Neural cell (in vitro differentiated cells): ENCODE results near the gene EFCAB12. TPM values are rescaled to one million over a fixed set of nuclear protein-coding genes. Genes with fewer than 3 reads are reported as not detected.

Experiments used
- H2AFZ ChIP-seq: fragments of 200-600, 300-800 bp; sonication (generic), shearing (Covaris generic); 2 replicates; pipeline ENCODE4 v1.6.0; 2014; ENCODE audit warnings: low read depth, mild to moderate bottlenecking, antibody characterized with exemption, low read length, moderate library complexity
- H3F3A ChIP-seq: fragments of 200-600 bp; shearing (Covaris generic); 2 replicates; pipeline ENCODE4 v1.6.1; 2016; ENCODE audit warnings: mild to moderate bottlenecking, moderate library complexity, mixed read lengths, antibody characterized with exemption, low read length; ENCODE audit not compliant: insufficient read depth, poor library complexity, severe bottlenecking
- H3K27ac ChIP-seq: fragments of 200-600, 300-800 bp; sonication (generic), shearing (Covaris generic); 2 replicates; pipeline ENCODE4 v1.5.1; 2014; ENCODE audit warnings: mild to moderate bottlenecking, low read length, moderate library complexity
- H3K27me3 ChIP-seq: fragments of 300-800, 200-600 bp; sonication (generic), shearing (Covaris generic); 2 replicates; pipeline ENCODE4 v1.6.0; 2014; ENCODE audit warnings: mild to moderate bottlenecking, low read depth, low read length, moderate library complexity; ENCODE audit not compliant: insufficient read depth
- H3K36me3 ChIP-seq: fragments of 300-800, 200-600 bp; sonication (generic), shearing (Covaris generic); 2 replicates; pipeline ENCODE4 v1.5.1; 2014; ENCODE audit warnings: mild to moderate bottlenecking, antibody characterized with exemption, low read length, moderate library complexity; ENCODE audit not compliant: insufficient read depth
- H3K4me2 ChIP-seq: fragments of 300-800, 200-600 bp; sonication (generic), shearing (Covaris generic); 2 replicates; pipeline ENCODE4 v1.6.0; 2014; ENCODE audit warnings: mild to moderate bottlenecking, low read length
- H3K4me3 ChIP-seq: fragments of 300-800, 200-600 bp; sonication (generic), shearing (Covaris generic); 2 replicates; pipeline ENCODE4 v1.5.1; 2014; ENCODE audit warnings: mild to moderate bottlenecking, low read length, moderate library complexity
- H3K79me2 ChIP-seq: fragments of 200-600 bp; shearing (Covaris generic); replicated peaks from 2 replicates; pipeline ENCODE4 v1.6.0; 2014; ENCODE audit warnings: mild to moderate bottlenecking, low read length, moderate library complexity; ENCODE audit not compliant: insufficient read depth
- H3K9ac ChIP-seq: fragments of 300-800, 200-600 bp; sonication (generic), shearing (Covaris generic); 2 replicates; pipeline ENCODE4 v1.6.1; 2016; ENCODE audit warnings: mild to moderate bottlenecking, low read length, mixed read lengths
- H3K9me2 ChIP-seq: fragments of 200-600 bp; shearing (Covaris generic); 2 replicates; pipeline ENCODE4 v1.6.1; 2016; ENCODE audit warnings: mild to moderate bottlenecking, low read length, mixed read lengths; ENCODE audit not compliant: insufficient read depth
- H3K9me3 ChIP-seq: fragments of 200-600, 300-800 bp; sonication (generic), shearing (Covaris generic); 2 replicates; pipeline ENCODE4 v1.6.1; 2016; ENCODE audit warnings: mild to moderate bottlenecking, mixed run types, low read length, moderate library complexity, mixed read lengths
- H4K20me1 ChIP-seq: fragments of 200-600 bp; shearing (Covaris generic); 2 replicates; pipeline ENCODE4 v1.6.1; 2016; ENCODE audit warnings: mild to moderate bottlenecking, mixed run types; ENCODE audit not compliant: insufficient read depth
- EP300 ChIP-seq: fragments of 450-650 bp; conservative IDR thresholded peaks from 2 replicates; pipeline ENCODE4 v1.6.1; 2014; ENCODE audit warnings: antibody characterized with exemption, mild to moderate bottlenecking, moderate library complexity; ENCODE audit not compliant: poor library complexity, severe bottlenecking
- EZH2 ChIP-seq: fragments of 200-600, 300-800 bp; shearing (Covaris generic), sonication (generic); IDR thresholded peaks from 2 replicates; pipeline ENCODE4 v1.6.1; 2014; ENCODE audit warnings: antibody characterized with exemption, low read length, borderline replicate concordance, mild to moderate bottlenecking; ENCODE audit not compliant: insufficient read depth, poor library complexity, severe bottlenecking
- MXI1 ChIP-seq: fragments of 450-650 bp; conservative IDR thresholded peaks from 2 replicates; pipeline ENCODE4 v1.6.1; 2014; ENCODE audit warnings: antibody characterized with exemption, mild to moderate bottlenecking; ENCODE audit not compliant: poor library complexity, severe bottlenecking
- POLR2AphosphoS5 ChIP-seq: IDR thresholded peaks from 2 replicates; pipeline ENCODE4 v1.6.1; 2012
- RAD21 ChIP-seq: fragments of 450-650 bp; conservative IDR thresholded peaks from 2 replicates; pipeline ENCODE4 v1.6.1; 2014; ENCODE audit warnings: antibody characterized with exemption, mild to moderate bottlenecking, moderate library complexity
- SMC3 ChIP-seq: fragments of 450-650 bp; conservative IDR thresholded peaks from 2 replicates; pipeline ENCODE4 v1.6.1; 2014; ENCODE audit warnings: antibody characterized with exemption, mild to moderate bottlenecking, moderate library complexity; ENCODE audit not compliant: poor library complexity
- TAF1 ChIP-seq: IDR thresholded peaks from 2 replicates; pipeline ENCODE4 v1.6.1; 2012; ENCODE audit warnings: low read depth
- polyA plus RNA-seq: library from polyadenylated mRNA; depleted of rRNA; stranded (reverse); fragments of >200 nt; gene quantifications from 2 replicates; pipeline ENCODE4 v1.2.3, GENCODE V29; 2014
- TF ChIP-seq, protein P1 (sequence below): fragments of 450-650 bp; IDR thresholded peaks from 2 replicates; pipeline ENCODE4 v1.5.1; 2014; ENCODE audit warnings: antibody characterized with exemption, mild to moderate bottlenecking, moderate library complexity; ENCODE audit not compliant: poor library complexity, severe bottlenecking
- TF ChIP-seq, protein P2 (sequence below): IDR thresholded peaks from 2 replicates; pipeline ENCODE4 v1.6.1; 2012; ENCODE audit warnings: borderline replicate concordance

EFCAB12 gene
- polyA plus RNA-seq, 1 donor from 2014 or later: 0.32 TPM

GRCh38 chr3:129377615-129378014 is 50.8 kb downstream of the EFCAB12 start:
- Histone ChIP-seq H3K79me2 (no peaks in the 10 kb centered on the region), H3K9ac (no peak overlapping the region), H3K27ac (no peak overlapping the region), H3K9me3 (no peaks in the 10 kb centered on the region), H3K4me3 (no peak overlapping the region), H3K9me2 (no peaks in the 10 kb centered on the region), H3K27me3 (no peaks in the 10 kb centered on the region), H3K36me3 (no peaks in the 10 kb centered on the region), H3F3A (no peaks in the 10 kb centered on the region), H4K20me1 (no peaks in the 10 kb centered on the region), H3K4me2 (no peak overlapping the region), H2AFZ (no peak overlapping the region)
- TF ChIP-seq EZH2 (no peak), SMC3 (no peak), TAF1 (no peak), RAD21 (no peak), MXI1 (no peak), EP300 (no peak), POLR2AphosphoS5 (no peak)
- TF ChIP-seq, protein P1, sequence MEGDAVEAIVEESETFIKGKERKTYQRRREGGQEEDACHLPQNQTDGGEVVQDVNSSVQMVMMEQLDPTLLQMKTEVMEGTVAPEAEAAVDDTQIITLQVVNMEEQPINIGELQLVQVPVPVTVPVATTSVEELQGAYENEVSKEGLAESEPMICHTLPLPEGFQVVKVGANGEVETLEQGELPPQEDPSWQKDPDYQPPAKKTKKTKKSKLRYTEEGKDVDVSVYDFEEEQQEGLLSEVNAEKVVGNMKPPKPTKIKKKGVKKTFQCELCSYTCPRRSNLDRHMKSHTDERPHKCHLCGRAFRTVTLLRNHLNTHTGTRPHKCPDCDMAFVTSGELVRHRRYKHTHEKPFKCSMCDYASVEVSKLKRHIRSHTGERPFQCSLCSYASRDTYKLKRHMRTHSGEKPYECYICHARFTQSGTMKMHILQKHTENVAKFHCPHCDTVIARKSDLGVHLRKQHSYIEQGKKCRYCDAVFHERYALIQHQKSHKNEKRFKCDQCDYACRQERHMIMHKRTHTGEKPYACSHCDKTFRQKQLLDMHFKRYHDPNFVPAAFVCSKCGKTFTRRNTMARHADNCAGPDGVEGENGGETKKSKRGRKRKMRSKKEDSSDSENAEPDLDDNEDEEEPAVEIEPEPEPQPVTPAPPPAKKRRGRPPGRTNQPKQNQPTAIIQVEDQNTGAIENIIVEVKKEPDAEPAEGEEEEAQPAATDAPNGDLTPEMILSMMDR: no peak
- TF ChIP-seq, protein P2, sequence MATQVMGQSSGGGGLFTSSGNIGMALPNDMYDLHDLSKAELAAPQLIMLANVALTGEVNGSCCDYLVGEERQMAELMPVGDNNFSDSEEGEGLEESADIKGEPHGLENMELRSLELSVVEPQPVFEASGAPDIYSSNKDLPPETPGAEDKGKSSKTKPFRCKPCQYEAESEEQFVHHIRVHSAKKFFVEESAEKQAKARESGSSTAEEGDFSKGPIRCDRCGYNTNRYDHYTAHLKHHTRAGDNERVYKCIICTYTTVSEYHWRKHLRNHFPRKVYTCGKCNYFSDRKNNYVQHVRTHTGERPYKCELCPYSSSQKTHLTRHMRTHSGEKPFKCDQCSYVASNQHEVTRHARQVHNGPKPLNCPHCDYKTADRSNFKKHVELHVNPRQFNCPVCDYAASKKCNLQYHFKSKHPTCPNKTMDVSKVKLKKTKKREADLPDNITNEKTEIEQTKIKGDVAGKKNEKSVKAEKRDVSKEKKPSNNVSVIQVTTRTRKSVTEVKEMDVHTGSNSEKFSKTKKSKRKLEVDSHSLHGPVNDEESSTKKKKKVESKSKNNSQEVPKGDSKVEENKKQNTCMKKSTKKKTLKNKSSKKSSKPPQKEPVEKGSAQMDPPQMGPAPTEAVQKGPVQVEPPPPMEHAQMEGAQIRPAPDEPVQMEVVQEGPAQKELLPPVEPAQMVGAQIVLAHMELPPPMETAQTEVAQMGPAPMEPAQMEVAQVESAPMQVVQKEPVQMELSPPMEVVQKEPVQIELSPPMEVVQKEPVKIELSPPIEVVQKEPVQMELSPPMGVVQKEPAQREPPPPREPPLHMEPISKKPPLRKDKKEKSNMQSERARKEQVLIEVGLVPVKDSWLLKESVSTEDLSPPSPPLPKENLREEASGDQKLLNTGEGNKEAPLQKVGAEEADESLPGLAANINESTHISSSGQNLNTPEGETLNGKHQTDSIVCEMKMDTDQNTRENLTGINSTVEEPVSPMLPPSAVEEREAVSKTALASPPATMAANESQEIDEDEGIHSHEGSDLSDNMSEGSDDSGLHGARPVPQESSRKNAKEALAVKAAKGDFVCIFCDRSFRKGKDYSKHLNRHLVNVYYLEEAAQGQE: no peak

GRCh38 chr3:129375099-129375498 is 53.3 kb downstream of the EFCAB12 start:
- Histone ChIP-seq H3K27me3 (no peaks in the 10 kb centered on the region), H3K4me2 (no peak overlapping the region), H3K9ac (no peak overlapping the region), H4K20me1 (no peaks in the 10 kb centered on the region), H3K36me3 (no peaks in the 10 kb centered on the region), H3K9me2 (no peaks in the 10 kb centered on the region), H3K79me2 (no peaks in the 10 kb centered on the region), H3K27ac (no peak overlapping the region), H3F3A (no peaks in the 10 kb centered on the region), H3K4me3 (no peak overlapping the region), H3K9me3 (no peaks in the 10 kb centered on the region), H2AFZ (no peak overlapping the region)
- TF ChIP-seq RAD21 (no peak), EZH2 (no peak), POLR2AphosphoS5 (no peak), MXI1 (no peak), TAF1 (no peak)
- TF ChIP-seq, protein P2: no peak
